NCI-H526 treated with DMSO at 0.1 percent for 48 hours (cell line): ENCODE measurements around the gene POR.

Source experiments
- DNase-seq: peaks from one replicate; lab custom pipeline; 2025; lab: John Stamatoyannopoulos, UW

Gene POR

DNA sequence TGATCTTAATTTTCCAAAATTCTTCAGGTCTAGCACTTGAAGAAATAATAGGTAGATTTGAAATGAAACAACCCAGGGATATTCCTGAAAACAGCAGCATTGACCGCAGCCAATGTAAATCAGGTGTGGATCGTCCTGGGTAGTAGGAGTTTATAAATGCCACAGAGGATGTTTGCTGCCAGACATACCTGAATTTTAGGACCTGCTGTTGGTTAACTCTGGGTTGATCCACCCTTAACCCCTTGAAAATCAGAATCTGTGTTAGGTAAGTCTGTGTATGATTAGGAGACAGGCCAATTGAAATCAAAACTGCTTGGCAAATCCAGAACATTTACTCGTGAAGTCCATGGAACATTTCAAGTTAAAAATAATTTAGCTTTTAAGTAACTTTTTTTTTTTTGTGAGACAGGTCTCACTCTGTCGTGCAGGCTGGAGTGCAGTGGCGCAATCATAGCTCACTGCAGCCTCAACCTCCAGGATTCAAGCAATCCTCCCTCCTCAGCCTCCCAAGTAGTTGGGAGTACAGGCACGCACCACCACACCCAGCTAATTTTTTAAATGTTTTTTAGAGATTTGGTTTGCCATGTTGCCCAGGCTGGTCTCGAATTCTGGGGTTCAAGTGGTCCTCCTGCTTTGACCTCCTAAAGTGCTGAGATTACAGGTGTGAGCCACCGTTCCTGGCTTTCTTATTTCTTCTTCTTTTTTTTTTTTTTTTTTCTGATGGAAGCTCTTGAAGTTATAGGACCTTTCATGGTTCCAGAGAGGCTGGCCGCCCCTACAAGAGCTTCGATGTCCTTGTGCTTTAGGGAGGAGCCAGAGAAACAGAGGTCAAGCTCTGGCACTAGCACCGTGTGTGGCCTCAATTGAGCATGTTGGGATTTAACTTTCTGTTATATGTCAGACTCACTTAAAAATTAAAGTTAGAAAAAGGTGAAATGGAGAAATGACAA, 2.0 kb downstream of the POR start:
- no peak for DNase-seq

- no peak for DNase-seq
Measured at GRCh38 chr7:75920431-75921161, 5.6 kb downstream of the POR start.

- no peak for DNase-seq
Measured at GRCh38 chr7:75921479-75921878, 6.5 kb downstream of the POR start.

GRCh38 chr7:75922966-75923603, 8.1 kb downstream of the POR start:
- DNase-seq = no peak

DNA sequence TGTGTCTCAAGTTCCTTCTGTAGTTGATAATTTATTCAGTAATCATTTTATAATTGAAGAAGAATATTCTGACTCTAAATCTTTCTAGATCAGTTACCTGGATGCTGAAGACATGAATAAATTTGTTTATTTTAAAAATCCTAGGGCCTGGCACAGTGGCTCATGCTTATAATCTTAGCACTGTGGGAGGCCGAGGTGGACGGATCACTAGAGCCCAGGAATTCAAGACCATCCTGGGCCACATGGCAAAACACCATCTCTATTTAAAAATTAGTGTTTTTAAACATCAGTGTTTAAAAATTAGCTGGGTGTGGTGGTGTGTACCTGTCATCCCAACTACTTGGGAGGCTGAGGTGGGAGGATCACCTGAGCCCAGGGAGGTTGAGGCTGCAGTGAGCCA, 9.3 kb downstream of the POR start:
- no peak for DNase-seq

DNA sequence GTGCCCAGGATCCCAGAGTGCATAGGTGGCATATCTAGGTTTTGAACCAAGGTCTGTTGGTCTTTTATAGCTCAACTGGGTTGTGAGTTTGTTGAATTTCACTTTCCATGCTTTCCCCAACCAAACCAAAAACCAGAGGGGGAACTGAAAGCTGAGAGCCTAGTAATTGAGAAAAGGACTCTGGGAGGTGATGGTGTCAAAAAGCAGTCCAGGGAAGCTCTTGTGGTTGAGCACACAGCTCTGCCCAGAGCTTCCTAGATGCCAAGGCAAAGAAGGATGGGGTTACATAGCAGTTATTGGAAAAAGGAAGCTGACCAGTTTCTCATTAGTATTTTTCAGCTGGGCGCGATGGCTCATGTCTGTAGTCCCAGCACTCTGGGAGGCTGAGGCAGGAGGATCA, 9.9 kb downstream of the POR start:
- DNase-seq = no peak

DNA sequence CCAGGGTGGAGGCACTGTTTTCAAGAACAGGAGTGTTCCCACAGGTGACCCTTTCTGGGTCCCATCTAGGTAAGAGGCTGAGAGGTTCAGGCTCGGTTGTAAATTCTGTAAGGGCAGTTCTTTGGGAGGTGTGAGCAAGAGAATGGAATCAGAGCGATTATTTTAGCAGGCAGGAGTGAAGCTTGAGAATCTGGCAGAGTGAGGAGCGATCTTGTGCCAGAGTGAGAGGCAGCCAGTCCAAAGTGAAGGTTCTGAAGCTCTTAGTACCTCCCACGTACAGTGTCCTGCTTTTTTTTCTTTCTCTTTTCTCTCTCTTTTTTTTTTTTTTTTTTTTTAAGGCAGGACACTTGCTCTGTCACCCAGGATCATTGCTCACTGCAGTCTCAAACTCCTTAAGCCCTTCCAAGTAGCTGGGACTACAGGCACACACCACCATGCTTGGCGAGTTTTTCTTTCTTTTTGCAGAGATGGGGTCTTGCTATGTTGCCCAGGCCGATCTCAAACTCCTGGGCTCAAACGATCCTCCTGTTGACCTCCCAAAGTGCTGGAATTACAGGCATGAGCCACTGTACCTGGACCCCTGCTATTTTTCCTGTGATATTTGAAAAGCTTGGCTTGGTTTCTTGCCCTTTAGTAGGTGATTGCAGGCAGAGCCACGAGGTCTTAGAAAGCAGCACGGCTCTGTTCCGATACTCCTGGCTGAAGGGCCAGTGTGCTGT, 10.9 kb downstream of the POR start:
- no peak for DNase-seq

- no peak for DNase-seq
Measured at GRCh38 chr7:75928568-75928914, 13.6 kb downstream of the POR start.

- no peak for DNase-seq
Measured at GRCh38 chr7:75931680-75932079, 16.7 kb downstream of the POR start.

DNA sequence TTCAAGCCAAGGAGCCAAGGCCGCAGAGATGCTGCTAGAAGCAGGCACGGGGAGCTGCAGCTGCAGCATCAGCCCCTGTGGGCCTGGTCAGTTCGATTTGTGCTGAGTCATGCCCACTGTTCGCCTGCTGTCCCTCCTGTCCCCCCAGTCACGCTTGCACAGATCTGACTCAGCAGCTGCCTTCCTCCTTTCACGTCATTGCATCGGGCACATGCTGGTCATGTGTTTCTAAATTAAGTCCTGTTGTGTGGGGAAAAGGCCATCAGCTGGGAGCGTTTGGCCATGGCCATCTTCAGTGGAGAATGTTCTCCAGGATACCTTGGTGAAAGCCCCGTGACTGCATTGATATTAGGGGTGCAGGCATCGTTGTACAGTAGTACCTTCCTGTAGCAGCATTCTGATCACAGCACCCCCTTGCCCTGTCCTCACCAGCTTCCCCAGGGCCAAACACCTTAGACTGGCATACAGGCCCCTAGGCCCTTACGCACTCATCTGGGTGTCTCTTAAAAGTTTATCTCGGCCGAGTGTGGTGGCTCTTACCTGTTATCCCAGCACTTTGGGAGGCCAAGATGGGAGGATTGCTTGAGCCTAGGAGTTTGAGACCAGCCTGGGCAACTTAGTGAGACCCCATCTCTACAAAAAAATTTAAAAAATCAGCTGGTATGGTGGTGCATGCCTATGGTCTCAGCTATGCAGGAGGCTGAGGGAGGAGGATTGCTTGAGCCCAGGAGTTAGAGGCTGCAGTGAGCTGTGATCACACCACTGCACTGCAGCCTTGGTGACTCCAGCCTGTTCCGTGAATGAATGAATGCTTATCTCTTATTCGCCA, 23.2 kb downstream of the POR start:
- no peak for DNase-seq

DNA sequence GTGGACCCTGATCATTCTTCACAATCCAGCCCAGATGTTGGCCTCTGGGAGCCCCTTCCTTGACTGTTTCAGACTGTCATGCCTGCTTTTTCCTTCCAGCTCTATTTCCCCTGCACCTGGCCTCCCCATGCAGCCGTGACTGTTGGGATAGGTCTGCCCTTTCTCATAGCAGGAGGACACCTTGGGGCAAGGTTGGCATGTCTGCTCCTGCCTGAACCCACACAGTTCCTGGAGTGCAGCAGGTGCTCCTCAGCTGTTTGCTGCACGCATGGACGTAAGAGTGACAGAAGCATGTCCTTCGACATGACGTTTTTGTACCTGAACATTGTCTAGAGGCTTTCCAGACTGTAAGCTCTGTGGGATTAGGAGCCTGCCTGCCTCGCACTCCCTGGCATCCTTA, 24.0 kb downstream of the POR start:
- DNase-seq = no peak

DNA sequence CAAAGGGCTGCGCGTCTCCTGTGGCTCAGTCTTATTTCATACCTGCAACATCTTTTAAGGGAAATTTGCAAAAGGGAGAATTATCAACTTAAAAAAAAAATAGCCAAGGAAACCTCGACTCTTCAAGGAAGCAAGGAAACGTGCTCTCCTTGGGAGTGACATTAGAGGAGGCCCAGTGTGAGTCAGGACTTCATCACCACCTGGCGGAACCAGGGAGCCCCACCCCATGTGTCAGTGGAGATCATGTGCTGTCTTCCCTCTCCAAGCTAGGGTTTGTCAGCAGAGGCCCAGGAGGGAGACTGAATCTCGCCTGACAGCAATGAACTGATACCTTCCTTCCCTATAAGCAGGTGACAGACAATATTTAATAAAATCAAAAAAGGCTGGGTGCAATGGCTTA, 28.9 kb downstream of the POR start:
- no peak for DNase-seq

GRCh38 chr7:75944507-75944906, 29.6 kb downstream of the POR start:
- DNase-seq = no peak

GRCh38 chr7:75945297-75946168, 30.6 kb downstream of the POR start:
- no peak for DNase-seq

- peak; percentile 19 for DNase-seq
Measured at GRCh38 chr7:75946207-75946855, 31.4 kb downstream of the POR start.

DNA sequence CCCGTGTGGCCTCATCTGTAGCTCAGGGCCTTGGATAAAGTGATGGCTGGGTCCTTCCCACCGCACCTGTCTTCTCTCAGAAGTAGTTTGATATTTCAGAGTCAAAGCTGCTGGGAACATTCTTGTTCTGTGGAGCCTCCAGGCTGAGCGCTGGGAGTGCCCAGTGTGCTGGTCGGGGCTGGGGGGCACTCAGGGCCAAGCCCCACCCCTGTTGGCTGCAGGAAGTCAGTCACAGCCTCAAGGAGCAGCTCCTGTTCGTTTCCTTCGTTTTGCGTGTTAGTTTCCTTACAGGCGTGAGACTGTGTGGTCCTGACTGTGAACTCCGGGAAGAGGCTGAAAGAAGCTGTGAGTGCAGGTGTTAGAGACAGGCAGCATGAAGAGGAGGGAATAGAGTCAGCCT, 33.2 kb downstream of the POR start:
- DNase-seq = no peak

- DNase-seq = no peak
Measured at GRCh38 chr7:75950111-75950681, 35.2 kb downstream of the POR start.

- DNase-seq = no peak
Measured at GRCh38 chr7:75951506-75951905, 36.6 kb downstream of the POR start.

DNA sequence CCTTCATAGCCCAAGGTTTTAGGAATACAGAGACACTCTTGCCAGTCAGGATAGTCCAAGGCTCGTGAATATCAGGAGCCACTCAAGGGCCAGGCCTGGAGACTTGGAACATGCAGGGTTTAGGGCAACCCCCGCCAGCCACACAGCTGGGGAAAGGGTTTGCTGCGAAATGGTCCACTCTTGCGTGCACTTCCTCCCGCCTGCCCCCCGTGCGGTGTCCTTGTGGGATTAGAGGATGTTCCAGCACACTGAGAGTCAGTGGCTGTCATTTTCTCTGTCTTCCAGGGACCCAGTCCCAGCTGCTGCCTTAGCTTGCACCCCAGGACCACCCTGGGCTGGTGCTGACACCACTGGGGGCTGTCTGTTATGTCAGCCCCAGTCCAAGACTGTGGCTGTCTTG, 38.5 kb downstream of the POR start:
- no peak for DNase-seq

DNA sequence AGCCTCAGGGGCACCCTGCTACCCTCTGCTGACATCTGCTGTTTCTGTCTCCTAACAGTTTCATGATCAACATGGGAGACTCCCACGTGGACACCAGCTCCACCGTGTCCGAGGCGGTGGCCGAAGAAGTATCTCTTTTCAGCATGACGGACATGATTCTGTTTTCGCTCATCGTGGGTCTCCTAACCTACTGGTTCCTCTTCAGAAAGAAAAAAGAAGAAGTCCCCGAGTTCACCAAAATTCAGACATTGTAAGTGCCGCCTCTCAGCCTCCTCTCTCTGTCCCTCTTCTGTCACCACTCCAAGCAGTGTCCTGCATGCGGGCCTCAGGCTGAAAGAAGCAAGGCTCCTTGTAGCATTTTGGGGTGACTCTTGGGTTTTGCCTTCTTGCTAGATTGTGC, 39.0 kb downstream of the POR start:
- DNase-seq = no peak
